Epithelial cell of proximal tubule (primary cell): Measurements from ENCODE around the gene CBFA2T3. TPM values are rescaled to one million over a fixed set of nuclear protein-coding genes. Genes with fewer than 3 reads are reported as not detected.

Experiments used
- total RNA-seq: library from RNA; depleted of rRNA; stranded (reverse); fragments of >200 nt; gene quantifications from 2 replicates; pipeline ENCODE4 v1.2.3, GENCODE V29; 2015

The CBFA2T3 gene
- total RNA-seq, 1 donor from 2014 or later, result 0.86 TPM

Other genes starting within 250 kb of the CBFA2T3 start
- gene PIEZO1, start 192.0 kb downstream of the CBFA2T3 start, total RNA-seq, result 245 and 246 TPM in 2 replicates
- gene CDT1, start 173.4 kb downstream of the CBFA2T3 start, total RNA-seq, result 76.2 and 88.5 TPM in 2 replicates
- 242 and 300 TPM in 2 replicates for gene APRT, start 165.3 kb downstream of the CBFA2T3 start, total RNA-seq
- gene GALNS, start 120.3 kb downstream of the CBFA2T3 start, total RNA-seq, result 9.2 and 18.3 TPM in 2 replicates
- 48.3 and 58.2 TPM in 2 replicates for gene TRAPPC2L, start 120.1 kb downstream of the CBFA2T3 start, total RNA-seq
- gene PABPN1L, start 110.5 kb downstream of the CBFA2T3 start, total RNA-seq, result not detected in 2 replicates
- gene ACSF3, start 116.6 kb upstream of the CBFA2T3 start, total RNA-seq, result 16.5 and 27.7 TPM in 2 replicates
- gene CDH15, start 194.5 kb upstream of the CBFA2T3 start, total RNA-seq, result not detected in 2 replicates
- gene SLC22A31, start 223.3 kb upstream of the CBFA2T3 start, total RNA-seq, result not detected in 2 replicates
- 3.7 and 6.2 TPM in 2 replicates for gene ZNF778, start 240.5 kb upstream of the CBFA2T3 start, total RNA-seq